ENCODE results near the gene ATP13A4.

The ATP13A4 gene

DNA sequence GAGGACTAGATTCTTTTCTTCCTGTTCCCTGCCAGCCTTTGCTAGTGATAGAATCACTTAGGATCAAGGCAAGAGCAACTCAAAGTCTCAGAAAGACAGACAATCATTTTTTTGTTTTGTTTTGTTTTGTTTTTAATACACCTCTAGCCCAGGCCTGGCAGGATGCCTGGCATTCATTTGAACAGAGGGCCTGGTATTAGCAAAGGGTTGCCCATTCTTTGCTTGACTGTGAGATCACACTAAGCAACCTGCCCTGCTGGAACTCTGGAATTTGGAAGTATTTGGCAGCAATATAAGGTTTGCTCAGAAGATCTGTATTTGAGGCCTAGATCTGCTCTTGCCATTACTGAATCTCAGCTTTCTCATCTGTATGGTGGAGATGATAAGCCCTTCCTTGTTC lies 154.4 kb downstream of the ATP13A4 start:
- H3K27ac ChIP-seq, result no peak overlapping the region
- no peak for TF ChIP-seq ZFX (IDR thresholded peaks at IDR 0.05)
- TF ChIP-seq, protein P1, sequence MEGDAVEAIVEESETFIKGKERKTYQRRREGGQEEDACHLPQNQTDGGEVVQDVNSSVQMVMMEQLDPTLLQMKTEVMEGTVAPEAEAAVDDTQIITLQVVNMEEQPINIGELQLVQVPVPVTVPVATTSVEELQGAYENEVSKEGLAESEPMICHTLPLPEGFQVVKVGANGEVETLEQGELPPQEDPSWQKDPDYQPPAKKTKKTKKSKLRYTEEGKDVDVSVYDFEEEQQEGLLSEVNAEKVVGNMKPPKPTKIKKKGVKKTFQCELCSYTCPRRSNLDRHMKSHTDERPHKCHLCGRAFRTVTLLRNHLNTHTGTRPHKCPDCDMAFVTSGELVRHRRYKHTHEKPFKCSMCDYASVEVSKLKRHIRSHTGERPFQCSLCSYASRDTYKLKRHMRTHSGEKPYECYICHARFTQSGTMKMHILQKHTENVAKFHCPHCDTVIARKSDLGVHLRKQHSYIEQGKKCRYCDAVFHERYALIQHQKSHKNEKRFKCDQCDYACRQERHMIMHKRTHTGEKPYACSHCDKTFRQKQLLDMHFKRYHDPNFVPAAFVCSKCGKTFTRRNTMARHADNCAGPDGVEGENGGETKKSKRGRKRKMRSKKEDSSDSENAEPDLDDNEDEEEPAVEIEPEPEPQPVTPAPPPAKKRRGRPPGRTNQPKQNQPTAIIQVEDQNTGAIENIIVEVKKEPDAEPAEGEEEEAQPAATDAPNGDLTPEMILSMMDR (conservative IDR thresholded peaks at IDR 0.05), result no peak

- H3K27ac ChIP-seq, result no peak overlapping the region
- TF ChIP-seq, protein P1 (conservative IDR thresholded peaks at IDR 0.05), result no peak
- TF ChIP-seq ZFX (IDR thresholded peaks at IDR 0.05), result no peak
Observed at GRCh38 chr3:193396451-193397244, 158.0 kb downstream of the ATP13A4 start.

- TF ChIP-seq, protein P1 (conservative IDR thresholded peaks at IDR 0.05), result no peak
- TF ChIP-seq ZFX (IDR thresholded peaks at IDR 0.05), result no peak
- no peak overlapping the region for H3K27ac ChIP-seq
Observed at GRCh38 chr3:193391902-193392301, 162.8 kb downstream of the ATP13A4 start.

GRCh38 chr3:193389335-193389734 lies 165.4 kb downstream of the ATP13A4 start:
- no peak for TF ChIP-seq ZFX (IDR thresholded peaks at IDR 0.05)
- TF ChIP-seq, protein P1 (conservative IDR thresholded peaks at IDR 0.05), result no peak
- H3K27ac ChIP-seq, result no peak overlapping the region

DNA sequence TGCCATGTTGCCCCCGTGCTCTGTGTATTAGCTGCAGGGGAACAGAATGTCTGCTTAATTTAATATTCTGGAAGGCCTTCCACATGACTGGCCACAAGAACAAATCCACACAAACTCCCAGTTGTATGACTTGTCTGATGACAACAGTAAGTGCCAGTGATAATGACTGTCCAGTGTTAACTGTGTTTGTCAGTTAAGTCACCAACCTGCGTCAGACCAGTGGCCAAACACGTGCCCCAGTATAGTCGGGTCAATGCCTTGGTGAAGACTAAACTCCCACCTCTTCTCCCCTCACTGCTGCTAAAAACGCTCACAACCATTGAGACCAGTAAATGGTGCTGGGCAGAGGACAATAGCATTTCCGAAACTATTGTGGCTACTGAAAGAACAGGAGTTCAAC lies 166.3 kb downstream of the ATP13A4 start:
- TF ChIP-seq ZFX (IDR thresholded peaks at IDR 0.05), result no peak
- TF ChIP-seq, protein P1 (conservative IDR thresholded peaks at IDR 0.05), result no peak

GRCh38 chr3:193387596-193387995 lies 167.1 kb downstream of the ATP13A4 start:
- no peak overlapping the region for H3K27ac ChIP-seq
- TF ChIP-seq, protein P1 (conservative IDR thresholded peaks at IDR 0.05), result no peak
- no peak for TF ChIP-seq ZFX (IDR thresholded peaks at IDR 0.05)

More for the DNA sequence above, 166.3 kb downstream of the ATP13A4 start:
- H3K27ac ChIP-seq, result no peak overlapping the region

GRCh38 chr3:193378706-193379105 lies 176.0 kb downstream of the ATP13A4 start, which contains the start of gene ATP13A5:
TSS of gene ATP13A5 (minus strand) at chr3:193378753. CDS start at chr3:193378725, 28 bp downstream.
- TF ChIP-seq ZFX (IDR thresholded peaks at IDR 0.05), result no peak
- TF ChIP-seq, protein P1 (conservative IDR thresholded peaks at IDR 0.05), result no peak
- H3K27ac ChIP-seq, result no peak within 1 kb of the TSS
